RPMI8226 (cell line): Measurements from ENCODE around the gene TTLL5.

Source experiments
- DNase-seq: peaks from one replicate; pipeline ENCODE4 v3.0.0-alpha.2; 2015

TTLL5 gene

GRCh38 chr14:75871181-75871880 lies 210.3 kb downstream of the TTLL5 start:
- no peak for DNase-seq

GRCh38 chr14:75875958-75876357 lies 214.9 kb downstream of the TTLL5 start:
- peak; percentile 15 for DNase-seq

GRCh38 chr14:75876530-75876929 lies 215.5 kb downstream of the TTLL5 start:
- no peak for DNase-seq

GRCh38 chr14:75877292-75877691 lies 216.2 kb downstream of the TTLL5 start:
- DNase-seq: no peak

GRCh38 chr14:75877884-75878283 lies 216.8 kb downstream of the TTLL5 start:
- no peak for DNase-seq

- no peak for DNase-seq
Measured at GRCh38 chr14:75879031-75879430, 218.0 kb downstream of the TTLL5 start.

- DNase-seq: no peak
Measured at GRCh38 chr14:75880512-75880911, 219.5 kb downstream of the TTLL5 start.

- no peak for DNase-seq
Measured at GRCh38 chr14:75881994-75882393, 220.9 kb downstream of the TTLL5 start.

- DNase-seq: no peak
Measured at GRCh38 chr14:75884198-75884611, 223.2 kb downstream of the TTLL5 start.

- DNase-seq: no peak
Measured at GRCh38 chr14:75885829-75886228, 224.8 kb downstream of the TTLL5 start.

- DNase-seq: no peak
Measured at GRCh38 chr14:75886636-75887348, 225.7 kb downstream of the TTLL5 start.

- no peak for DNase-seq
Measured at GRCh38 chr14:75888945-75889344, 227.9 kb downstream of the TTLL5 start.

- DNase-seq: no peak
Measured at GRCh38 chr14:75896341-75896740, 235.3 kb downstream of the TTLL5 start.

GRCh38 chr14:75904311-75904710 lies 243.3 kb downstream of the TTLL5 start:
- no peak for DNase-seq

- DNase-seq: peak; percentile 45
Measured at GRCh38 chr14:75905147-75905904, 244.3 kb downstream of the TTLL5 start.

GRCh38 chr14:75906228-75906627 lies 245.2 kb downstream of the TTLL5 start:
- no peak for DNase-seq

- DNase-seq: peak; percentile 62
Measured at GRCh38 chr14:75906680-75907280, 245.7 kb downstream of the TTLL5 start.

GRCh38 chr14:75907756-75908359 lies 246.8 kb downstream of the TTLL5 start:
- no peak for DNase-seq

GRCh38 chr14:75909630-75910029 lies 248.6 kb downstream of the TTLL5 start:
- no peak for DNase-seq

- no peak for DNase-seq
Measured at GRCh38 chr14:75910048-75910447, 249.0 kb downstream of the TTLL5 start.

GRCh38 chr14:75911883-75912282 lies 250.8 kb downstream of the TTLL5 start:
- no peak for DNase-seq

GRCh38 chr14:75913183-75913582 lies 252.1 kb downstream of the TTLL5 start:
- no peak for DNase-seq

- DNase-seq: no peak
Measured at GRCh38 chr14:75915045-75915444, 254.0 kb downstream of the TTLL5 start.
